GM21447 (cell line): Measurements from ENCODE around the gene GPR65.

Source experiments
- ATAC-seq: cut with Tn5 transposase; IDR thresholded peaks from one replicate; pipeline ENCODE4 v1.9.1; 2021; ENCODE audit not compliant: unreplicated experiment

Gene GPR65

GRCh38 chr14:88037325-88037724 lies 32.4 kb downstream of the GPR65 start:
- no peak for ATAC-seq

GRCh38 chr14:88039197-88039596 lies 34.3 kb downstream of the GPR65 start:
- no peak for ATAC-seq

GRCh38 chr14:88040146-88040545 lies 35.2 kb downstream of the GPR65 start:
- ATAC-seq, result no peak

- ATAC-seq, result no peak
These were observed 38.9 kb downstream of the GPR65 start for GRCh38 chr14:88043529-88044443.

GRCh38 chr14:88044444-88044758 lies 39.5 kb downstream of the GPR65 start:
- ATAC-seq, result no peak

GRCh38 chr14:88044776-88045446 lies 40.0 kb downstream of the GPR65 start:
- ATAC-seq, result no peak

- no peak for ATAC-seq
These were observed 40.8 kb downstream of the GPR65 start for GRCh38 chr14:88045705-88046104.

- ATAC-seq, result no peak
These were observed 43.4 kb downstream of the GPR65 start for GRCh38 chr14:88048351-88048750.

- ATAC-seq, result no peak
These were observed 44.3 kb downstream of the GPR65 start for GRCh38 chr14:88049266-88049665.

GRCh38 chr14:88049936-88050335 lies 45.0 kb downstream of the GPR65 start:
- no peak for ATAC-seq

GRCh38 chr14:88060576-88060975 lies 55.6 kb downstream of the GPR65 start:
- no peak for ATAC-seq

- no peak for ATAC-seq
These were observed 58.9 kb downstream of the GPR65 start for GRCh38 chr14:88063811-88064210.
